Renal cortex interstitium (tissue), 11 donors: Measurements from ENCODE around the gene DCAF4. TPM values are rescaled to one million over a fixed set of nuclear protein-coding genes. Genes with fewer than 3 reads are reported as not detected.

Experiments
- DNase-seq, 11 donors: peaks; one replicate each; pipeline ENCODE4 v3.0.0-alpha.2; 2013; ENCODE audit warnings: low read depth in 9 of 11, low spot score in 4 of 11; ENCODE audit errors: extremely low read depth in 1 of 11
- polyA plus RNA-seq, 3 donors: library from polyadenylated mRNA; unstranded; fragments of 120-200 nt; gene quantifications; one replicate each; pipeline ENCODE4 v1.2.1, GENCODE V29; 2013; ENCODE audit not compliant: insufficient read length in 3 of 3

The DCAF4 gene
- polyA plus RNA-seq, 3 donors = 14.7 to 21.8 (median 19.1) TPM

- no peak for DNase-seq
These were observed 33.2 kb upstream of the DCAF4 start for GRCh38 chr14:72892879-72893635.

- DNase-seq = peak; percentile 79 to 93 (median 87)
These were observed 32.5 kb upstream of the DCAF4 start, which contains the start of gene DPF3 for GRCh38 chr14:72893636-72894322. DPF3 (minus strand) TSS chr14:72894101; CDS start chr14:72894088, 13 bp downstream.

- DNase-seq = peak in 1 of 11 donors; percentile 36
These were observed 32.0 kb upstream of the DCAF4 start for GRCh38 chr14:72894323-72894622.

- no peak for DNase-seq
These were observed 31.5 kb upstream of the DCAF4 start for GRCh38 chr14:72894623-72895378.

- DNase-seq = no peak
These were observed 27.8 kb upstream of the DCAF4 start for GRCh38 chr14:72898448-72898847.

- DNase-seq = no peak
These were observed 24.9 kb upstream of the DCAF4 start for GRCh38 chr14:72901361-72901760.

GRCh38 chr14:72902801-72903530 lies 23.3 kb upstream of the DCAF4 start:
- DNase-seq = no peak

- DNase-seq = no peak
These were observed 22.5 kb upstream of the DCAF4 start for GRCh38 chr14:72903716-72904115.

- DNase-seq = no peak
These were observed 22.0 kb upstream of the DCAF4 start for GRCh38 chr14:72904218-72904617.

GRCh38 chr14:72904840-72905561 lies 21.3 kb upstream of the DCAF4 start:
- peak in 2 of 11 donors; percentile 60 to 75 for DNase-seq

GRCh38 chr14:72906316-72906715 lies 19.9 kb upstream of the DCAF4 start:
- no peak for DNase-seq

GRCh38 chr14:72906879-72907278 lies 19.4 kb upstream of the DCAF4 start:
- no peak for DNase-seq

GRCh38 chr14:72907886-72908285 lies 18.4 kb upstream of the DCAF4 start:
- DNase-seq = no peak

GRCh38 chr14:72909163-72909562 lies 17.1 kb upstream of the DCAF4 start:
- no peak for DNase-seq

- no peak for DNase-seq
These were observed 12.5 kb upstream of the DCAF4 start for GRCh38 chr14:72913809-72914208.

- DNase-seq = no peak
These were observed 10.1 kb upstream of the DCAF4 start for GRCh38 chr14:72916174-72916573.

- DNase-seq = peak in 3 of 11 donors; percentile 50 to 67 (median 62)
These were observed 9.0 kb upstream of the DCAF4 start for GRCh38 chr14:72917094-72917802.

GRCh38 chr14:72920008-72920407 lies 6.3 kb upstream of the DCAF4 start:
- DNase-seq = no peak
